Measurements from ENCODE around the gene STX1B.

The STX1B gene

GRCh38 chr16:30950516-30951065 lies 59.8 kb downstream of the STX1B start:
- Histone ChIP-seq H3K9me2 (ENCODE audit: low read depth, low read length) (no peaks in the 10 kb centered on the region), H3K4me2 (ENCODE audit: low read length) (peak overlapping the region; percentile 96), H3F3A (ENCODE audit: insufficient read depth, low read length) (no peaks in the 10 kb centered on the region), H3K4me1 (ENCODE audit: insufficient read depth, low read length, severe bottlenecking) (peaks cover 16% of the 10 kb centered on the region), H3K9ac (ENCODE audit: low read length) (peak overlapping the region; percentile 87; the same call in 1 of the 2 replicates), H3K27ac (ENCODE audit: low read depth, low read length, poor library complexity, severe bottlenecking) (peak overlapping the region; percentile 31), H3K79me2 (ENCODE audit: insufficient read depth, low read length) (no peaks in the 10 kb centered on the region), H3K36me3 (ENCODE audit: insufficient read depth, low read length) (no peaks in the 10 kb centered on the region), H4K20me1 (ENCODE audit: insufficient read depth, low read length) (no peaks in the 10 kb centered on the region), H3K27me3 (ENCODE audit: insufficient read depth, low read length) (no peaks in the 10 kb centered on the region), H2AFZ (ENCODE audit: low read length) (no peak overlapping the region), H3K4me3 (ENCODE audit: low read depth, low read length, poor library complexity, severe bottlenecking) (peak overlapping the region; percentile 82), H3K9me3 (ENCODE audit: low read length) (no peaks in the 10 kb centered on the region)
- TF ChIP-seq CTCF (IDR thresholded peaks at IDR 0.05; ENCODE audit: low read length), result no peak
- no peak for TF ChIP-seq EZH2 (IDR thresholded peaks at IDR 0.05; ENCODE audit: borderline replicate concordance, low read length)

GRCh38 chr16:30949650-30950515 lies 60.6 kb downstream of the STX1B start:
- H3K27me3 ChIP-seq (ENCODE audit: insufficient read depth, low read length), result no peaks in the 10 kb centered on the region
- no peaks in the 10 kb centered on the region for H4K20me1 ChIP-seq (ENCODE audit: insufficient read depth, low read length)
- peak overlapping the region; percentile 82 for H3K4me3 ChIP-seq (ENCODE audit: low read depth, low read length, poor library complexity, severe bottlenecking)
- no peaks in the 10 kb centered on the region for H3K9me3 ChIP-seq (ENCODE audit: low read length)
- peak overlapping the region; percentile 31 for H3K27ac ChIP-seq (ENCODE audit: low read depth, low read length, poor library complexity, severe bottlenecking)
- TF ChIP-seq EZH2 (IDR thresholded peaks at IDR 0.05; ENCODE audit: borderline replicate concordance, low read length), result no peak
- TF ChIP-seq CTCF (IDR thresholded peaks at IDR 0.05; ENCODE audit: low read length), result peak; percentile 59
- peak overlapping the region; percentile 87 for H3K9ac ChIP-seq (ENCODE audit: low read length)
- no peaks in the 10 kb centered on the region for H3F3A ChIP-seq (ENCODE audit: insufficient read depth, low read length)
- H3K36me3 ChIP-seq (ENCODE audit: insufficient read depth, low read length), result 0 out of 2 replicates have a peak, but pooled peaks cover under 1% of the 10 kb centered on the region
- H3K9me2 ChIP-seq (ENCODE audit: low read depth, low read length), result no peaks in the 10 kb centered on the region
- H3K4me1 ChIP-seq (ENCODE audit: insufficient read depth, low read length, severe bottlenecking), result peaks cover 16% of the 10 kb centered on the region
- H3K79me2 ChIP-seq (ENCODE audit: insufficient read depth, low read length), result no peaks in the 10 kb centered on the region
- peak overlapping the region; percentile 96 for H3K4me2 ChIP-seq (ENCODE audit: low read length)
- no peak overlapping the region for H2AFZ ChIP-seq (ENCODE audit: low read length)

- Histone ChIP-seq H3K4me2 (ENCODE audit: low read length) (peak within 1 kb of the TSS; percentile 96), H3K9me3 (ENCODE audit: low read length) (no peaks in the 10 kb centered on the region), H3K27me3 (ENCODE audit: insufficient read depth, low read length) (no peaks in the 10 kb centered on the region), H2AFZ (ENCODE audit: low read length) (no peak within 1 kb of the TSS), H3K27ac (ENCODE audit: low read depth, low read length, poor library complexity, severe bottlenecking) (peak within 1 kb of the TSS; percentile 31), H3K79me2 (ENCODE audit: insufficient read depth, low read length) (no peaks in the 10 kb centered on the region), H4K20me1 (ENCODE audit: insufficient read depth, low read length) (no peaks in the 10 kb centered on the region), H3K9me2 (ENCODE audit: low read depth, low read length) (no peaks in the 10 kb centered on the region), H3K4me3 (ENCODE audit: low read depth, low read length, poor library complexity, severe bottlenecking) (peak within 1 kb of the TSS; percentile 82), H3K4me1 (ENCODE audit: insufficient read depth, low read length, severe bottlenecking) (peaks cover 16% of the 10 kb centered on the region), H3F3A (ENCODE audit: insufficient read depth, low read length) (no peaks in the 10 kb centered on the region), H3K36me3 (ENCODE audit: insufficient read depth, low read length) (peaks cover 8% of the 10 kb centered on the region; the same call in 1 of the 2 replicates), H3K9ac (ENCODE audit: low read length) (peak within 1 kb of the TSS; percentile 87)
- TF ChIP-seq EZH2 (IDR thresholded peaks at IDR 0.05; ENCODE audit: borderline replicate concordance, low read length), result no peak
- TF ChIP-seq CTCF (IDR thresholded peaks at IDR 0.05; ENCODE audit: low read length), result no peak
Measured at GRCh38 chr16:30948667-30949649, 61.5 kb downstream of the STX1B start, which contains the start of gene ORAI3. ORAI3 (plus strand) TSS chr16:30949068; CDS start chr16:30949290, 222 bp downstream.
